GM12875 (cell line): ENCODE measurements around the gene MON2.
"Not testable (repeated sequence)": the region's sequence is repeated elsewhere in the genome, so short reads cannot be mapped to it uniquely, and the experiment has no call there.

Source experiments
- H3K4me3 ChIP-seq: one replicate; pipeline ENCODE4 v1.5.1; 2011; ENCODE audit warnings: low read depth, low read length, control low read depth
- TF ChIP-seq, protein P1 (sequence below): IDR thresholded peaks from 2 replicates; pipeline ENCODE4 v1.5.1; 2011; ENCODE audit warnings: low read depth, mild to moderate bottlenecking, control low read depth, inconsistent platforms, low read length, moderate library complexity, borderline replicate concordance; ENCODE audit not compliant: insufficient read depth

The MON2 gene

GRCh38 chr12:62552906-62553556 lies 86.4 kb downstream of the MON2 start:
- no peak overlapping the region for H3K4me3 ChIP-seq
- TF ChIP-seq, protein P1, sequence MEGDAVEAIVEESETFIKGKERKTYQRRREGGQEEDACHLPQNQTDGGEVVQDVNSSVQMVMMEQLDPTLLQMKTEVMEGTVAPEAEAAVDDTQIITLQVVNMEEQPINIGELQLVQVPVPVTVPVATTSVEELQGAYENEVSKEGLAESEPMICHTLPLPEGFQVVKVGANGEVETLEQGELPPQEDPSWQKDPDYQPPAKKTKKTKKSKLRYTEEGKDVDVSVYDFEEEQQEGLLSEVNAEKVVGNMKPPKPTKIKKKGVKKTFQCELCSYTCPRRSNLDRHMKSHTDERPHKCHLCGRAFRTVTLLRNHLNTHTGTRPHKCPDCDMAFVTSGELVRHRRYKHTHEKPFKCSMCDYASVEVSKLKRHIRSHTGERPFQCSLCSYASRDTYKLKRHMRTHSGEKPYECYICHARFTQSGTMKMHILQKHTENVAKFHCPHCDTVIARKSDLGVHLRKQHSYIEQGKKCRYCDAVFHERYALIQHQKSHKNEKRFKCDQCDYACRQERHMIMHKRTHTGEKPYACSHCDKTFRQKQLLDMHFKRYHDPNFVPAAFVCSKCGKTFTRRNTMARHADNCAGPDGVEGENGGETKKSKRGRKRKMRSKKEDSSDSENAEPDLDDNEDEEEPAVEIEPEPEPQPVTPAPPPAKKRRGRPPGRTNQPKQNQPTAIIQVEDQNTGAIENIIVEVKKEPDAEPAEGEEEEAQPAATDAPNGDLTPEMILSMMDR, result no peak

- not testable (repeated sequence) for H3K4me3 ChIP-seq
Measured at GRCh38 chr12:62559366-62559765, 92.7 kb downstream of the MON2 start.

DNA sequence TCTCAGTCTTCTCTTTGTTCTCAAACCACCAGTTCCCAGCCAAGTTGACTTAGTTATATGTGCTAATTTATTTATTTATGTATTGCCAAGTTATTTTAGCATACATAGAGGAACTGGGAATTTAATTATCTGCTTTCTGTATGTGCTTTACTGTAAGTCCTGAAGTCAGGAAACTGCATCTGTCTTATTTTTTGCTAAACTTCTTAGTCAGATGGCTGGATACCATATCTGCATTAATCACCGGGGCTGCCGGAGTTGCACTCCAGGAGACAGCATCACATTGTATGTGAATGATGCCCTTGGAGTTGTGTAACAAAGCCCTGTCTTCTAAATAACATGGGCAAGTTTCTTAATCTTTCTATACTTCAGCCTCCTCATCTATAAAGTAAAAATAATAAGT lies 96.2 kb downstream of the MON2 start:
- TF ChIP-seq, protein P1, result no peak
- no peak overlapping the region for H3K4me3 ChIP-seq

GRCh38 chr12:62575036-62575435 lies 108.4 kb downstream of the MON2 start:
- TF ChIP-seq, protein P1, result no peak
- no peak overlapping the region for H3K4me3 ChIP-seq

GRCh38 chr12:62576503-62576902 lies 109.9 kb downstream of the MON2 start:
- TF ChIP-seq, protein P1, result no peak

DNA sequence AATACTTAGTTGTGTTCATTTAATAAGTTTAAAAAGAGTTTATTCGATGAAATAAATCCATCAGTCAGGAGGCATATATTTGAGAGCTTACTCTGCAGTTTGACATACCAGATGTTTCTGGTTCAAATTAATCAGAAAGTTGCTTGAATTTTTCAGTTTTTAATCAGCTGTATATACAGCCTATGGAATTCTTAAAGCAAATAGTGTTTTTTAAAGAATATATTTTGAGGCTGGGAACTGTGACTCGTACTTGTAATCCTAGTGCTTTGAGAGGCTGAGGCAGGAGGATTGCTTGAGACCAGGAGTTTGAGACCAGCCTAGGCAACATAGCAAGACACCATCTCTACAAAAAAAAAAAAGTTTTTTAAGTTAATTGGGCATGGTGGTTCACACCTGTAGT lies 112.1 kb downstream of the MON2 start:
- H3K4me3 ChIP-seq, result no peak overlapping the region
- TF ChIP-seq, protein P1, result no peak

More at GRCh38 chr12:62576503-62576902, 109.9 kb downstream of the MON2 start:
- no peak overlapping the region for H3K4me3 ChIP-seq

DNA sequence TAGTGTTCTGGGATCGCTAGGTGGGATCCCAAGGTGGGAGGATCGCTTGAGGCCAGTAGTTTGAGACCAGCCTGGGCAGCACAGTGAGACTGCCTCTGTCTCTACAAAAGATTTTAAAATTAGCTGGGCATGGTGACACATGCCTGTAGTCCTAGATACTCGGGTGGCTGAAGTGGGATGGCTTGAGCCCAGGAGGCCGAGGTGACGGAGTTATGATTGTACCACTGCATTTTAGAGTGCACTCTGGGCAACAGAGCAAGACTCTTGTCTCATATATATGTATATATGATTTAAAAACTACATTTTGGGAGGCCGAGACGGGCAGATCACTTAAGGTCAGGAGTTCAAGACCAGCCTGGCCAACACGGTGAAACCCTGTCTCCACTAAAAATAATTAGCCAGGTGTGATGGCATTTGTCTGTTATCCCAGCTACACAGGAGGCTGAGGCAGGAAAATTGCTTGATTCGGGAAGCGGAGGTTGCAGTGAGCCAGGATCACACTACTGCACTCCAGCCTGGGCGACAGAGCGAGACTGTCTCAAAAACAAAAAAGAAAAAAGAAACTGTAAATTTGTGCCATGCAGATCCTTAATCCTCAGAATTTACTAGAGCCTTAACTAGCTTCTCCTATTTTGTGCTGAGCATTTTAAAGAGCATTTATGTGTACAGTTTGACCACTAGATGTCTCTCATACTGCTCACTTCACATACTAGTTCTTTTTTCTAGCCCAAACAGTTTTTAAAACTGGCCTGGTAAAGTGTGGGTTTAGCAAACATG lies 114.8 kb downstream of the MON2 start:
- H3K4me3 ChIP-seq, result no peak overlapping the region
- TF ChIP-seq, protein P1, result peak; percentile 27; the same call in 1 of the 2 replicates
